Measurements from ENCODE around the gene SSR4.

DNA sequence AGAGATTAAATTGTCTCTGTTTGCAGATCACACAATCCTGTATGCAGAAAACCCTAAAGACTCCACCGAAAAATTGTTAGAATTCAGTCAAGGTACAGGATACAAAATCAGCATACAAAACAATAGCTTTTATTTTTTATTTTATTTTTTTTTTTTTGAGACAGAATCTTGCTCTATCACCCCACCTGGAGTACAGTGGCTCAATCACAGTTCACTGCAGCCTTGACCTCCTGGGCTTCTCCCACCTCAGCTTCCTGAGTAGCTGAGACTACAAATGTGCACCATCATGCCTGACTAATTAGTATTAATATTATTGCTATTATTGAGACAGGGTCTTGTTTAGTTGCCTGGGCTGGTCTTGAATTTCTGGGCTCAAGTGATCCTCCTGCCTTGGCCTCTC is 39.3 kb upstream of the SSR4 start:
- TF ChIP-seq POLR2A (IDR thresholded peaks at IDR 0.05; ENCODE audit: control extremely low read depth in 1 of 2, low read depth in 2 of 2, low read length in 2 of 2): no peak
- TF ChIP-seq, protein P1, sequence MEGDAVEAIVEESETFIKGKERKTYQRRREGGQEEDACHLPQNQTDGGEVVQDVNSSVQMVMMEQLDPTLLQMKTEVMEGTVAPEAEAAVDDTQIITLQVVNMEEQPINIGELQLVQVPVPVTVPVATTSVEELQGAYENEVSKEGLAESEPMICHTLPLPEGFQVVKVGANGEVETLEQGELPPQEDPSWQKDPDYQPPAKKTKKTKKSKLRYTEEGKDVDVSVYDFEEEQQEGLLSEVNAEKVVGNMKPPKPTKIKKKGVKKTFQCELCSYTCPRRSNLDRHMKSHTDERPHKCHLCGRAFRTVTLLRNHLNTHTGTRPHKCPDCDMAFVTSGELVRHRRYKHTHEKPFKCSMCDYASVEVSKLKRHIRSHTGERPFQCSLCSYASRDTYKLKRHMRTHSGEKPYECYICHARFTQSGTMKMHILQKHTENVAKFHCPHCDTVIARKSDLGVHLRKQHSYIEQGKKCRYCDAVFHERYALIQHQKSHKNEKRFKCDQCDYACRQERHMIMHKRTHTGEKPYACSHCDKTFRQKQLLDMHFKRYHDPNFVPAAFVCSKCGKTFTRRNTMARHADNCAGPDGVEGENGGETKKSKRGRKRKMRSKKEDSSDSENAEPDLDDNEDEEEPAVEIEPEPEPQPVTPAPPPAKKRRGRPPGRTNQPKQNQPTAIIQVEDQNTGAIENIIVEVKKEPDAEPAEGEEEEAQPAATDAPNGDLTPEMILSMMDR (IDR thresholded peaks at IDR 0.05; ENCODE audit: control extremely low read depth in 1 of 3, insufficient read depth in 1 of 3, low read depth in 1 of 3, low read length in 3 of 3): no peak
- no peak for TF ChIP-seq CREB1 (IDR thresholded peaks at IDR 0.05)
- no peak for TF ChIP-seq EZH2 (IDR thresholded peaks at IDR 0.05; ENCODE audit: low read depth, low read length, severe bottlenecking)
- TF ChIP-seq EP300 (IDR thresholded peaks at IDR 0.05; ENCODE audit: borderline replicate concordance in 1 of 2, low read depth in 2 of 2, low read length in 2 of 2): no peak
- TF ChIP-seq JUN (IDR thresholded peaks at IDR 0.05; ENCODE audit: low read depth, low read length): no peak
- no peak for TF ChIP-seq RXRA (IDR thresholded peaks at IDR 0.05; ENCODE audit: insufficient read depth, low read depth, low read length)
- no peak for TF ChIP-seq MAFK (IDR thresholded peaks at IDR 0.05; ENCODE audit: low read depth, low read length)
- TF ChIP-seq RFX5 (IDR thresholded peaks at IDR 0.05; ENCODE audit: borderline replicate concordance, low read depth, low read length): no peak
- TF ChIP-seq, protein P2, sequence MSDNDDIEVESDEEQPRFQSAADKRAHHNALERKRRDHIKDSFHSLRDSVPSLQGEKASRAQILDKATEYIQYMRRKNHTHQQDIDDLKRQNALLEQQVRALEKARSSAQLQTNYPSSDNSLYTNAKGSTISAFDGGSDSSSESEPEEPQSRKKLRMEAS (IDR thresholded peaks at IDR 0.05): no peak
- TF ChIP-seq, protein P3, sequence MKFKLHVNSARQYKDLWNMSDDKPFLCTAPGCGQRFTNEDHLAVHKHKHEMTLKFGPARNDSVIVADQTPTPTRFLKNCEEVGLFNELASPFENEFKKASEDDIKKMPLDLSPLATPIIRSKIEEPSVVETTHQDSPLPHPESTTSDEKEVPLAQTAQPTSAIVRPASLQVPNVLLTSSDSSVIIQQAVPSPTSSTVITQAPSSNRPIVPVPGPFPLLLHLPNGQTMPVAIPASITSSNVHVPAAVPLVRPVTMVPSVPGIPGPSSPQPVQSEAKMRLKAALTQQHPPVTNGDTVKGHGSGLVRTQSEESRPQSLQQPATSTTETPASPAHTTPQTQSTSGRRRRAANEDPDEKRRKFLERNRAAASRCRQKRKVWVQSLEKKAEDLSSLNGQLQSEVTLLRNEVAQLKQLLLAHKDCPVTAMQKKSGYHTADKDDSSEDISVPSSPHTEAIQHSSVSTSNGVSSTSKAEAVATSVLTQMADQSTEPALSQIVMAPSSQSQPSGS (IDR thresholded peaks at IDR 0.05; ENCODE audit: low read length): no peak
- no peak for TF ChIP-seq YY1 (IDR thresholded peaks at IDR 0.05; ENCODE audit: low read depth, low read length)

All from H1 (cell line).